SK-N-SH treated with all-trans-retinoic acid at 6 μM for 48 hours (cell line): Measurements from ENCODE around the gene PRSS36.

Experiments
- ATAC-seq: fragments of 200-7000 bp; cut with Tn5 transposase; 3 replicates; pipeline ENCODE4 v1.9.1; 2020; ENCODE audit warnings: mild to moderate bottlenecking, moderate library complexity
- ARNTL ChIP-seq: fragments of 450-650 bp; formaldehyde crosslinking; IDR thresholded peaks from 2 replicates; pipeline ENCODE4 v1.5.0; 2020; ENCODE audit warnings: low read depth, mild to moderate bottlenecking, moderate library complexity, borderline replicate concordance
- BACH2 ChIP-seq: fragments of 250-450 bp; sonication (Bioruptor Pico); IDR thresholded peaks from 2 replicates; pipeline ENCODE4 v1.9.0; 2021; ENCODE audit warnings: mild to moderate bottlenecking, borderline replicate concordance
- CSDC2 ChIP-seq: fragments of 250-450 bp; sonication (Bioruptor Pico); IDR thresholded peaks from 2 replicates; pipeline ENCODE4 v1.5.0; 2020; ENCODE audit warnings: mild to moderate bottlenecking, moderate library complexity
- ESRRG ChIP-seq: fragments of 250-450 bp; sonication (Bioruptor Pico); IDR thresholded peaks from 2 replicates; pipeline ENCODE4 v1.6.1; 2021; ENCODE audit warnings: mild to moderate bottlenecking
- GLIS3 ChIP-seq: fragments of 250-450 bp; sonication (Bioruptor Pico); IDR thresholded peaks from 2 replicates; pipeline ENCODE4 v1.5.0; 2020; ENCODE audit warnings: mild to moderate bottlenecking, moderate library complexity
- ISL1 ChIP-seq: fragments of 250-450 bp; sonication (Bioruptor Pico); IDR thresholded peaks from 2 replicates; pipeline ENCODE4 v2.1.2; 2022; ENCODE audit warnings: mild to moderate bottlenecking, moderate library complexity
- OSR1 ChIP-seq: fragments of 250-450 bp; sonication (Bioruptor Pico); IDR thresholded peaks from 2 replicates; pipeline ENCODE4 v1.8.0; 2022; ENCODE audit warnings: moderate library complexity, mild to moderate bottlenecking, inconsistent platforms
- POU6F1 ChIP-seq: fragments of 250-450 bp; sonication (Bioruptor Pico); IDR thresholded peaks from 2 replicates; pipeline ENCODE4 v1.8.0; 2021; ENCODE audit warnings: low read depth, mild to moderate bottlenecking, moderate library complexity, borderline replicate concordance
- PPARA ChIP-seq: fragments of 250-450 bp; sonication (Bioruptor Pico); IDR thresholded peaks from 2 replicates; pipeline ENCODE4 v1.5.0; 2020; ENCODE audit warnings: mild to moderate bottlenecking, borderline replicate concordance
- RARB ChIP-seq: fragments of 250-450 bp; sonication (Bioruptor Pico); IDR thresholded peaks from 2 replicates; pipeline ENCODE4 v1.8.0; 2021; ENCODE audit warnings: mild to moderate bottlenecking, moderate library complexity
- SNAI2 ChIP-seq: fragments of 250-450 bp; sonication (Bioruptor Pico); IDR thresholded peaks from 2 replicates; pipeline ENCODE4 v1.5.0; 2020; ENCODE audit warnings: mild to moderate bottlenecking, moderate library complexity
- TCF4 ChIP-seq: fragments of 250-450 bp; sonication (Bioruptor Pico); IDR thresholded peaks from 2 replicates; pipeline ENCODE4 v1.8.0; 2021; ENCODE audit warnings: mild to moderate bottlenecking, moderate library complexity, borderline replicate concordance
- TOX ChIP-seq: fragments of 250-450 bp; sonication (Bioruptor Pico); IDR thresholded peaks from 2 replicates; pipeline ENCODE4 v1.8.0; 2021; ENCODE audit warnings: mild to moderate bottlenecking, moderate library complexity, borderline replicate concordance
- TSHZ2 ChIP-seq: fragments of 250-450 bp; sonication (Bioruptor Pico); IDR thresholded peaks from 2 replicates; pipeline ENCODE4 v1.5.0; 2020; ENCODE audit warnings: mild to moderate bottlenecking, moderate library complexity
- ZC3H10 ChIP-seq: fragments of 250-450 bp; sonication (Bioruptor Pico); IDR thresholded peaks from 2 replicates; pipeline ENCODE4 v1.5.1; 2021; ENCODE audit warnings: mild to moderate bottlenecking, moderate library complexity
- ZFP3 ChIP-seq: fragments of 250-450 bp; sonication (Bioruptor Pico); IDR thresholded peaks from 2 replicates; pipeline ENCODE4 v1.5.0; 2020; ENCODE audit warnings: mild to moderate bottlenecking, moderate library complexity
- ZFP30 ChIP-seq: fragments of 450-650 bp; formaldehyde crosslinking; IDR thresholded peaks from 2 replicates; pipeline ENCODE4 v1.5.0; 2022; ENCODE audit warnings: mild to moderate bottlenecking, moderate library complexity
- ZNF565 ChIP-seq: fragments of 450-650 bp; formaldehyde crosslinking; conservative IDR thresholded peaks from 2 replicates; pipeline ENCODE4 v1.5.0; 2020; ENCODE audit warnings: low read depth, mild to moderate bottlenecking, moderate library complexity
- ZNF70 ChIP-seq: fragments of 450-650 bp; formaldehyde crosslinking; IDR thresholded peaks from 2 replicates; pipeline ENCODE4 v1.5.0; 2020; ENCODE audit warnings: mild to moderate bottlenecking, moderate library complexity
- ZNF8 ChIP-seq: fragments of 450-650 bp; formaldehyde crosslinking; IDR thresholded peaks from 2 replicates; pipeline ENCODE4 v1.5.0; 2020; ENCODE audit warnings: mild to moderate bottlenecking, moderate library complexity
- TF ChIP-seq, protein P1 (sequence below): fragments of 250-450 bp; sonication (Bioruptor Pico); IDR thresholded peaks from 2 replicates; pipeline ENCODE4 v1.8.0; 2020; ENCODE audit warnings: mild to moderate bottlenecking, moderate library complexity, borderline replicate concordance
- TF ChIP-seq, protein P2 (sequence below): fragments of 250-450 bp; sonication (Bioruptor Pico); IDR thresholded peaks from 2 replicates; pipeline ENCODE4 v1.5.1; 2020; ENCODE audit warnings: low read depth, mild to moderate bottlenecking, moderate library complexity
- TF ChIP-seq, protein P3 (sequence below): fragments of 250-450 bp; sonication (Bioruptor Pico); IDR thresholded peaks from 2 replicates; pipeline ENCODE4 v1.5.1; 2021; ENCODE audit warnings: mild to moderate bottlenecking, moderate library complexity

PRSS36 gene

DNA sequence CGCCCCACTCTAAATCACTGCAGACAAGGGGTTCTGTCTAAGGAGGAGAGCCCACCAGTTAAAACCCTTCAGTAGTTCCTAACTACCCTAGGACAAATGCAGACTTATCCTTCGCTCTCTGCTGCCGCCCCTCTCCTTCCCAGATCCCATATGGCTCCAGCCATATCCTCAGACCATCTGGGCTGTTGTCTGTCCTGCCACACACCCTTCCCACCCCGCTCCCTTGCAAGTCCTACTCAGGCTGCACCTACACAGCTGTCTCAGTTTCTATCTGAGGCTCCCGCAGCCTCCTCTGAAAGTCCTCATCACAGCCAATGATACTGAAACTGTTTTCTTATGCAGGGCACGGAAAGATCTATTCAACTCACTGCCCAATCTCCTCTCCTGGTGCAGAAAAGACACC is 42.4 kb downstream of the PRSS36 start:
- TF ChIP-seq ZNF8 (CRISPR knock-in tag): no peak
- TF ChIP-seq CSDC2: no peak
- no peak for TF ChIP-seq ISL1 (CRISPR knock-in tag)
- no peak for TF ChIP-seq ZC3H10
- no peak for TF ChIP-seq PPARA (CRISPR knock-in tag)
- TF ChIP-seq TSHZ2: no peak
- TF ChIP-seq, all 23 proteins: peak for 0
- ATAC-seq: no peak

DNA sequence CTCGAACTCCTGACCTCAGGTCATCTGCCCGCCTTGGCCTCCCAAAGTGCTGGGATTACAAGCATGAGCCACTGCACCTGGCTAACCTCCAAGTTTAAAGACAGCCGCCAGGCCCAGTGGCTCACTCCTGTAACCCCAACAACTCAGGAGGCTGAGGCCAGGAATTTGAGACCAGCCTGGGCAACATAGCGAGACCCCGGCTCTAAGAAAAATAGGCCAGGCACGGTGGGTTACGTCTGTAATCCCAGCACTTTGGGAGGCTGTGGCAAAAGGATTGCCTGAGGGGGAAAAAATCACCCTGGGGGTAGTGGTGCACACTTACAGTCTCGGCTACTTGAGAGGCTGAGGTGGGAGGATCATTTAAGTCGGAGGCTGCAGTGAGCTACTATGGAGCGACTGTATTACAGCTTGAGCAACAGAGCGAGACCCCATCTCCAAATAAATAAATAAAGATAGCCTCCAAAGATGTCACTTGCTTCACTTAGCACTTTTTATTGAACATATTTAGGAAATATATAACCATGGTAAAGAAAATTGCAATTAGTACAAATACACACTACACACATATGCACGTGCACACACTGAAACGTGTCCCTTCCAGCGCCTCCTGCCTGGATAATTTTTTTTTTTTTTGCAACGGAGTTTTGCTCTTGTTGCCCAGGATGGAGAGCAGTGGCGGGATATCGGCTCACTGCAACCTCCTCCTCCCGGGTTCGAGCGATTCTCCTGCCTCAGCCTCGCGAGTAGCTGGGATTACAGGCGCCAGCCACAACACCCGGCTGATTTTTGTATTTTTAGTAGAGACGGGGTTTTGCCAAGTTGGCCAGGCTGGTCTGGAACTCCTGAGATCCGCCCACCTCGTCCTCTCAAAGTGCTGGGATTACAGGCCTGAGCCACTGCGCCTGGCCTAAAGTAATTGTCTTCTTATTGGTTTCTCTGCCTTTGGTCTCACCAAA is 43.1 kb downstream of the PRSS36 start:
- TF ChIP-seq CSDC2: no peak
- TF ChIP-seq BACH2 (CRISPR knock-in tag): no peak
- TF ChIP-seq, protein P1, sequence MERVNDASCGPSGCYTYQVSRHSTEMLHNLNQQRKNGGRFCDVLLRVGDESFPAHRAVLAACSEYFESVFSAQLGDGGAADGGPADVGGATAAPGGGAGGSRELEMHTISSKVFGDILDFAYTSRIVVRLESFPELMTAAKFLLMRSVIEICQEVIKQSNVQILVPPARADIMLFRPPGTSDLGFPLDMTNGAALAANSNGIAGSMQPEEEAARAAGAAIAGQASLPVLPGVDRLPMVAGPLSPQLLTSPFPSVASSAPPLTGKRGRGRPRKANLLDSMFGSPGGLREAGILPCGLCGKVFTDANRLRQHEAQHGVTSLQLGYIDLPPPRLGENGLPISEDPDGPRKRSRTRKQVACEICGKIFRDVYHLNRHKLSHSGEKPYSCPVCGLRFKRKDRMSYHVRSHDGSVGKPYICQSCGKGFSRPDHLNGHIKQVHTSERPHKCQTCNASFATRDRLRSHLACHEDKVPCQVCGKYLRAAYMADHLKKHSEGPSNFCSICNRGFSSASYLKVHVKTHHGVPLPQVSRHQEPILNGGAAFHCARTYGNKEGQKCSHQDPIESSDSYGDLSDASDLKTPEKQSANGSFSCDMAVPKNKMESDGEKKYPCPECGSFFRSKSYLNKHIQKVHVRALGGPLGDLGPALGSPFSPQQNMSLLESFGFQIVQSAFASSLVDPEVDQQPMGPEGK (CRISPR knock-in tag): no peak
- TF ChIP-seq ESRRG (CRISPR knock-in tag): no peak
- no peak for TF ChIP-seq OSR1
- TF ChIP-seq, protein P2, sequence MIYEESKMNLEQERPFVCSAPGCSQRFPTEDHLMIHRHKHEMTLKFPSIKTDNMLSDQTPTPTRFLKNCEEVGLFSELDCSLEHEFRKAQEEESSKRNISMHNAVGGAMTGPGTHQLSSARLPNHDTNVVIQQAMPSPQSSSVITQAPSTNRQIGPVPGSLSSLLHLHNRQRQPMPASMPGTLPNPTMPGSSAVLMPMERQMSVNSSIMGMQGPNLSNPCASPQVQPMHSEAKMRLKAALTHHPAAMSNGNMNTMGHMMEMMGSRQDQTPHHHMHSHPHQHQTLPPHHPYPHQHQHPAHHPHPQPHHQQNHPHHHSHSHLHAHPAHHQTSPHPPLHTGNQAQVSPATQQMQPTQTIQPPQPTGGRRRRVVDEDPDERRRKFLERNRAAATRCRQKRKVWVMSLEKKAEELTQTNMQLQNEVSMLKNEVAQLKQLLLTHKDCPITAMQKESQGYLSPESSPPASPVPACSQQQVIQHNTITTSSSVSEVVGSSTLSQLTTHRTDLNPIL (CRISPR knock-in tag): no peak
- TF ChIP-seq ZFP30 (CRISPR knock-in tag): no peak
- no peak for TF ChIP-seq RARB (CRISPR knock-in tag)
- TF ChIP-seq SNAI2 (CRISPR knock-in tag): no peak
- TF ChIP-seq TOX (CRISPR knock-in tag): no peak
- TF ChIP-seq PPARA (CRISPR knock-in tag): no peak
- TF ChIP-seq ZFP3 (CRISPR knock-in tag): no peak
- no peak for TF ChIP-seq ZNF70
- no peak for TF ChIP-seq TCF4 (CRISPR knock-in tag)
- TF ChIP-seq ZNF8 (CRISPR knock-in tag): no peak
- ATAC-seq: no peak

DNA sequence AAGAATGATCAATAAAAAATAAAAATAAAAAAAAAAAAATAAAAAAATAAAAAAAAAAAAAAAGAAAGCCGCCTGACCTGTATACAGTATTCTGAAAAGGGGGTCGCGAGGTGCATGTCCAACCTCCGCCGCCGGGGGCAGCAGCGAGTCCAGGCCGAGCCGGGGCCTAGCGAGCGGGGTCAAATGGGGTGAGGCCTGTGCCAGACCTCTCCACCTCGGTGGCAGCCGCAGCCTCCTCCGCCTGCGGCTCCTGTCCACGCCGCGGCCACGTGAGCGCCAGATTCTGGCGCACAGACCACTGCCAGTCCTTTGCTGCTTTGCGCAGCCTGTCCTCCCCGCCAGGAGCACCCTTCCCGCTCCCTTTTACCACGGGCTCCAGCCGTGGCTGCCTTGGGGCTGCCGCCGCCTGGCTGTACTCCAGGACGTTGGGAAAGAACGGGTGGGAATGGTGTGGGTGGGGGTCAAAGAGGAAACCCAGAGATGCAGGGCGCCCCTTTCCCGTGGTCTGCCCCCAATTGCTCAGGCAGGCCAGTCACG is 44.1 kb downstream of the PRSS36 start:
- peak; percentile 51 for ATAC-seq
- TF ChIP-seq ZNF8 (CRISPR knock-in tag) (no peak), ISL1 (CRISPR knock-in tag) (no peak), OSR1 (no peak), SNAI2 (CRISPR knock-in tag) (peak; percentile 44; the same call in 1 of the 2 replicates), ZNF70 (peak; percentile 63; the same call in 1 of the 2 replicates), PPARA (CRISPR knock-in tag) (no peak), GLIS3 (no peak), ZFP3 (CRISPR knock-in tag) (no peak), ZC3H10 (no peak), ARNTL (CRISPR knock-in tag) (no peak), BACH2 (CRISPR knock-in tag) (no peak), ZNF565 (CRISPR knock-in tag) (no peak), POU6F1 (CRISPR knock-in tag) (no peak)
- TF ChIP-seq, protein P2 (CRISPR knock-in tag): no peak
- TF ChIP-seq, protein P1 (CRISPR knock-in tag): no peak
- TF ChIP-seq, protein P3, sequence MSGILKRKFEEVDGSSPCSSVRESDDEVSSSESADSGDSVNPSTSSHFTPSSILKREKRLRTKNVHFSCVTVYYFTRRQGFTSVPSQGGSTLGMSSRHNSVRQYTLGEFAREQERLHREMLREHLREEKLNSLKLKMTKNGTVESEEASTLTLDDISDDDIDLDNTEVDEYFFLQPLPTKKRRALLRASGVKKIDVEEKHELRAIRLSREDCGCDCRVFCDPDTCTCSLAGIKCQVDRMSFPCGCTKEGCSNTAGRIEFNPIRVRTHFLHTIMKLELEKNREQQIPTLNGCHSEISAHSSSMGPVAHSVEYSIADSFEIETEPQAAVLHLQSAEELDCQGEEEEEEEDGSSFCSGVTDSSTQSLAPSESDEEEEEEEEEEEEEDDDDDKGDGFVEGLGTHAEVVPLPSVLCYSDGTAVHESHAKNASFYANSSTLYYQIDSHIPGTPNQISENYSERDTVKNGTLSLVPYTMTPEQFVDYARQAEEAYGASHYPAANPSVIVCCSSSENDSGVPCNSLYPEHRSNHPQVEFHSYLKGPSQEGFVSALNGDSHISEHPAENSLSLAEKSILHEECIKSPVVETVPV (CRISPR knock-in tag): no peak
